Endothelial cell of umbilical vein (primary cell): ENCODE results near the gene RNU1-3.

Experiments used
- EZH2 ChIP-seq: IDR thresholded peaks from 2 replicates; pipeline ENCODE4 v1.6.1; 2012; ENCODE audit warnings: borderline replicate concordance, low read depth, mild to moderate bottlenecking, moderate library complexity, low read length, inconsistent platforms; ENCODE audit not compliant: severe bottlenecking
- MAX ChIP-seq: IDR thresholded peaks from 2 replicates; pipeline ENCODE4 v1.6.1; 2011; ENCODE audit not compliant: insufficient read depth, insufficient read length
- POLR2A ChIP-seq: IDR thresholded peaks from 2 replicates; pipeline ENCODE4 v1.6.1; 2012; ENCODE audit warnings: low read depth, mild to moderate bottlenecking, control low read depth, low read length
- POLR2AphosphoS5 ChIP-seq: IDR thresholded peaks from 2 replicates; pipeline ENCODE4 v1.6.1; 2012; ENCODE audit warnings: low read depth, mild to moderate bottlenecking, control low read depth, low read length, moderate library complexity; ENCODE audit not compliant: insufficient read depth
- TF ChIP-seq, protein P1 (sequence below), 2 donors: IDR thresholded peaks; 1 replicate in 1 of 2; 2 replicates in 1 of 2; pipeline ENCODE4 v1.5.1; 2011; ENCODE audit warnings: low read length in 2 of 2, mild to moderate bottlenecking in 2 of 2, moderate library complexity in 2 of 2, control low read depth in 1 of 2, inconsistent platforms in 1 of 2, low read depth in 1 of 2; ENCODE audit not compliant: insufficient read depth in 1 of 2; ENCODE audit errors: extremely low read depth in 1 of 2

GRCh38 chr1:16618719-16619118 is 48.0 kb downstream of the RNU1-3 start:
- TF ChIP-seq, protein P1, sequence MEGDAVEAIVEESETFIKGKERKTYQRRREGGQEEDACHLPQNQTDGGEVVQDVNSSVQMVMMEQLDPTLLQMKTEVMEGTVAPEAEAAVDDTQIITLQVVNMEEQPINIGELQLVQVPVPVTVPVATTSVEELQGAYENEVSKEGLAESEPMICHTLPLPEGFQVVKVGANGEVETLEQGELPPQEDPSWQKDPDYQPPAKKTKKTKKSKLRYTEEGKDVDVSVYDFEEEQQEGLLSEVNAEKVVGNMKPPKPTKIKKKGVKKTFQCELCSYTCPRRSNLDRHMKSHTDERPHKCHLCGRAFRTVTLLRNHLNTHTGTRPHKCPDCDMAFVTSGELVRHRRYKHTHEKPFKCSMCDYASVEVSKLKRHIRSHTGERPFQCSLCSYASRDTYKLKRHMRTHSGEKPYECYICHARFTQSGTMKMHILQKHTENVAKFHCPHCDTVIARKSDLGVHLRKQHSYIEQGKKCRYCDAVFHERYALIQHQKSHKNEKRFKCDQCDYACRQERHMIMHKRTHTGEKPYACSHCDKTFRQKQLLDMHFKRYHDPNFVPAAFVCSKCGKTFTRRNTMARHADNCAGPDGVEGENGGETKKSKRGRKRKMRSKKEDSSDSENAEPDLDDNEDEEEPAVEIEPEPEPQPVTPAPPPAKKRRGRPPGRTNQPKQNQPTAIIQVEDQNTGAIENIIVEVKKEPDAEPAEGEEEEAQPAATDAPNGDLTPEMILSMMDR (IDR thresholded peaks at IDR 0.05; ENCODE audit: extremely low read depth in 1 of 2, insufficient read depth in 1 of 2, low read depth in 1 of 2, low read length in 2 of 2), result no peak
- TF ChIP-seq POLR2A (no peak), MAX (no peak), EZH2 (no peak), POLR2AphosphoS5 (no peak)
